Measurements from ENCODE around the gene PLK4.
"Not testable (repeated sequence)": the region's sequence is repeated elsewhere in the genome, so short reads cannot be mapped to it uniquely, and the experiment has no call there.

The PLK4 gene

DNA sequence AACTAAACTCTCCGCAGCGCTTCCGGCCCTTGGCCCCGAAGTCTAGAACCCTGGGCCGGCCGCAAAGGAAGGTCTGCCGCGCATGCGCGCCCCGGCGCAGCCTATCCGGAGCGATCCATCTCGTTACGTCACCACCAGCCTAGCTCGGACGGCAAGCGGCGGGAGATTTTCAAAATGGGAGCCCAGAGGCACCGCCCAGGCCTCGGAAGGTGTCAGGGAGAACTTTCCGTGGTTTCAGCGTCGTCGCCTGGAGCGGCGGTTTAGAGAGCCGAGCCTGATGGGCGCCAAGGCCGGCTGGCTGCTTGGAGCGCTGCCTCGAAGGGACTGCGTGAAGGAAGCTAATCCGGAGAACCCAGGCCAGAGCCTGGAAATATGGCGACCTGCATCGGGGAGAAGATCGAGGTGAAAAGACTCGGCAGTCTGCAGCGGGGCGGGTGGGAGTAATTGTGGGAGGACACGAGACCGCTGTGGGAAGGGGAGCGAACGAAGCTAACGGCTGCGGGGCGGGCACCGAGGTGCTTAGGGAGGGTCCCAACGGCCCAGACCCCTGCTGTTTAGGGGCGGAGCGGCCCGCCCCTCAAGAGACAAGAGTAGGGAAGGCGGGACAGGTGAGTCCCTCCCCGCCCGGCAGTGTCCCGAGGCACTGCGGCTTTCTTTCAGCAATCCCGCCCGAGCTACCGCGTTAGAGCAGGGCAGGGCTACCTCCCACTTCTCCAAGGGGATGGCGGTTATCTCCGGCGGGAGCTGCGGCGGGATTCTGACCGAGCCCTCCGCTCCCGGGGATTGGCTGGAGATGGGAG, at the start of gene PLK4:
Gene PLK4, plus strand, starts transcription at position 131 of the 800 bp plus-strand sequence. Its CDS starts 242 bp downstream, at position 373.
- DNase-seq: peak; percentile 96

DNA sequence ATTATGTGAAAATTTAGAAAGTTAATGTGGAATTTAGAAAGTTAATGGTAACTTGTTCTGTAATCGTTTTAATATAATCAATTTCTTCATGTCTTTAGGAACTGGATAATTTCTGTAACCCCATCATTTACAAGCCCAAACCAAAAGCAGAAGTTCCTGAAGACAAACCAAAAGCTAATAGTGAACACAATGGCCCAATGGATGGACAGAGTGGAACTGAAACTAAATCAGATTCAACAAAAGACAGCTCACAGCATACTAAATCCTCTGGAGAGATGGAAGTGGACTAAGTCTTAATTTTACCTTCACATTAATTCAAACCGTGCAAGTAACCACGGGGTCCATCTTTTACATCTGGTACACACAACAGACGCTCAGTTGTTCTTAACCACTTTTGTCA, 48.1 kb upstream of the PLK4 start:
- DNase-seq: no peak

DNA sequence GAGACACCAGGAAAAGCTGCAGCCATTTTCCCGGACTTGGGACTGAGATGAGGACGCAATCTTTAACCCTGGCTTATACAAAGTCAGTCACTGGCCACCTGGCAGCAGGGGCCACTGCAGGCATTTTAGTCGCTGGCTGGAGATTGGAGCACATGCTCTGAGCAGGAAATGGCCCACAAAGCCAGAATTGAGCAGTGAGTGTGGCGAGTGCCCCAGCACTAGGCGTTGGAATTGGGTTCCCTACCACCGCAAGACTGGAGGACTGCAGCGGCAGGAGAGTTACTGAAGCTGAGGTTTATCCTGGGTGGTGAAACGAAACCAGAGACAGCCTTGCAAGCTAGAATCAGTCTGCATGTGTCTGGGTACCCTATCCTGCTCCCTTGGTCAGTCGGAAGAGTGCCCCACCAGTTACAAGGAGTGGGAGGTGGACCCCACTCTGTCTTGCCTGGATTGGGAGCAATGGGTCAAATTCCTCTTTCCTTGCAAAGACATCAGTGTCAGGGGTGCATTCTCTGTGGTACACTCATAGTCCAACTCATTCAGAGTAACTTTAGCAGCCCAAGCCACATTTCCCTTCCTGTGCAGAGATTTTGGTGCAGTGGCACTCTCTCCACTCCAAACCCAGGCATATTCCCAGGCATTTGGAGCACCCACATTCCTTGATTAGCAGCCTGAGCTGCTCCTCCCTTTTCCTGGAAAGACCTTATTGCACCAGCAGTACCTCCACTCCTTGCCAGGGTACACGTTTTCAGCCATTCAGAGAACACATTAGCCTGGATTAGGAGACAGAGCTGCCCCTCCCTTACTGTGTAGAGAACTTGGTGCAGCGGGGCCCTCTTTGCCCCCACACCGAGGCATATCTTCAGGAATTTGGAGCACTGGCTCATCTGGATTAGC, 36.7 kb upstream of the PLK4 start:
- no peak for DNase-seq

DNA sequence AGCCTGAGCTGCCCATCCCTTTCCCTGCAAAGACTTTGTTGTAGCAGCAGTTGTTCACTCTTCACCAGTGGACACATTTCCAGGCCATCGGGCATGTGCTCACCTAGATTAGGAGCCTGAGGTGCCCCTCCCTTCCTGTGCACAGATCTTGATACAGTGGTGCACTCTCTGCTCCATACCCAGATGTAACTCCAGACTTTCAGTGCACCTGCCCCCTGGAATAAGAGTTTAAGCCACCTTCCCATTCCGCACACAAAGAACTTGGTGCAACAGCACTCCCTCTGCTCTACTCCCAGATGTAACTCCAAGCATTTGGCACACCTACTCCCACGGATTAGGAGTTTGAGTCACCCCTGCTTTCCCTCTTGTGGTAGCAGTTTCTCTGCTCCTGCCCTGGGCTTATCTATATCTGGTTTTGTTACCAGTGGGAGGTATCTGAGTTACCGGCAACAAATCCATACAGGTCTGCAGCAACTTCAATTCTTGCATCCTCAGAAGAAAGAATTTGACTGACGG, 36.0 kb upstream of the PLK4 start:
- no peak for DNase-seq

DNA sequence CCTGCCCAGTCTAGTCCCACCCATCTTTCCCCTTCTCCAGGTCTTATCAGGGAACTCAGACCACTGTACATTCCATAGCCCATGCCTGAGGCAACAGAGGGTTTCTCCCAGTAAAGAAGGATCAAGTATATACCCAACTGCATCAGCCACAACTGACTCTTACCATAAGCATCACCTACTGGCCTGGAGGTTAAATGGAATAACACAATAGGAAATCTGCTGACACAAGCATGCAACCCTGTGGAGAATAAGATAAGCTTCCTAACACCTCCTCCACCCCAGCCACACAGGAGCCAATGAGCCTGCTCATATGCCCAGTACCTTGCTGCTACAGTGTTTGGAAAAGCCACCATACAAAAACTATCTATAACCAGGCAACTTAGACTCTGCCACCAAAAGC, 34.6 kb upstream of the PLK4 start:
- DNase-seq: no peak

DNA sequence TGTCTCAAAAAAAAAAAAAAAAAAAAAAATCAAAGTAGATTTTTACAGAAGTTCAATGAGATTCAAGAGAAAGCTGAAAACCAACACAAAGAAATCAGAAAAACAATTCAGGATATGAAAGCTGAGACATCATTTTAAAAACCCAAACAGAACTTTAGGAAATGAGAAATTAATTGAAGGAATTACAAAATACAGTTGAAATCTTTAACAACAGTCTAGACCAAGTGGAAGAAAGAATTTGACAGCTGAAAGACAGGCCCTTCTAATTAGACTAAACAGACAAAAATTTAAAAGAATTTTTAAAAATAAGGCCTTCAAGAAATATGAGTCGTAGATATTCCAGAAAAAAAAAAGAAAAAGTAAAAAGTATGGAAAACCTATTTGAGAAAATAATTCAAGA, 33.9 kb upstream of the PLK4 start:
- no peak for DNase-seq

DNA sequence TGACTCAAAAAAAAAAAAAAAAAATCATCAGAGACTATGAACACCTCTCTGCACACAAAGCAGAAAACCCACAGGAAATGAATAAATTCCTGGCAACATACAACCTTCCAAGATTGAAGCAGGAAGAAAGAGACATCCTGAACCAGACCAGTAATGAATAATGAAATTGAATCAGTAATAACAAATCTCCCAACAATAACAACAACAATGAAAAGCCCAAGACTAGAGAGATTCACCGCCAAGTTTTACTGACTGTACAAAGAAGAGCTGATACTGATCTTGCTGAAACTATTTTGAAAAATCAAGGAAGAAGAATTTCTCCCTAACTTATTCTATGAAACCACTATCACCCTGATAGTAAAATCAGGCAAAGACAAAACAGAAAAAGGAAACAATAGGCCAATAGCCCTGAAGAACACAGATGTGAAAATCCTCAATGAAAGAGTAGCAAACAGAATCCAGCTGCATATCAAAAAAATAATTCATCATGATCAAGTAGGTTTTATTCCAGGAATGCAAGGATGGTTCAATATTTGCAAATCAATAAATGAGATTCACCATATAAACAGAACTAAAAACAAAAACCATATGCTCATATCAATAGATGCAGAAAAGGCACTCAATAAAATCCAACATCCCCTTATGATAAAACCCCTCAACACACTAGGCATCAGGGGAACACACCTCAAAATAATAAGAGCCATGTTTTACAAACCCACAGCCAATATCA, 31.0 kb upstream of the PLK4 start:
- DNase-seq: no peak

DNA sequence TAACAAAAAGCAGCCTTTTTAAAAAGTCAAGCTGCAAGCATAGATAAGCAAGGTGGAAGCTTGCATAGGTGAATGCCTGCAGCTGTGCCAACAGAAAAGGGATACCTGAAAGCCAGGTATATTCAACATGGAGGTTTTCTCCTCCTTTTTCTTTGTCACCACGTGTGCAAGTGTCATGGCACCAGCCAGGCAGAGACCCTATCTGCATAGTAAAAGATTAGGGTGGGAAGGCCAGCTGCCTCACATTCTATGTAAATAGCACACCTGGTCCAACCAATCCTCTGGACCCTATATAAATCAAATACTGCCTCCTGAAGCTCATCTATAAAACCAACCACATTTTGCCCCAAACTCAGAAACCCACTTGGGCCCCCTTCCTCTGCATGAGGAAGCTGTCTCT, 28.0 kb upstream of the PLK4 start:
- no peak for DNase-seq

DNA sequence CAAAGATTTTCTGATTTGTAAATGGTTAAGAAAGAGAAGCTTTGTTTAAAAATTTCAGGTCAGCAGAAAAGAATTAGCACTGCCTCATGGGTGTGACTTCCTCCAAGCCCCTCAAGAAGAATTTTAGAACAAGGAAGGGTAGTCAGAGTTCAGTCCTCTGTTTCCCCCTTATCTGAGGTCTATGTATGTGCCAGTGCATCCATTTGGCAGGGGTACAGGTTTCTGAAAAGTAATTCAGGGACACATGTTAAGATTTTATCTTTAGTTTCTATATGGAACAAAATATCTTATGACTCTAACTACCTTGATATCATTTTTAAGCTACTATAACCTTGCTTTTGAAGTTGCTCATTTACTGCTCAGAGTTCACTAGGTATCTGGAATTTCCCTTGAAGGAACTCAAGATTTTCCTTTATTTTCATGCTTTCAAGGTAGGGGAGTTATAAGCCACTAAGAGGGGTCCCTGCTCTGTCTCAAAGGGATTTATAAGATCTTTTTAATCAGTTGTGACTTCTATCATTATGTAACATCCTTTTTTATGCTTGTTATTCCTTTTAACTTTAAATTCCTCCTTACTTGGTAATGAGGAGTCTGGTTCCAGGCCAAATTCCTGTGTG, 24.4 kb upstream of the PLK4 start:
- no peak for DNase-seq

DNA sequence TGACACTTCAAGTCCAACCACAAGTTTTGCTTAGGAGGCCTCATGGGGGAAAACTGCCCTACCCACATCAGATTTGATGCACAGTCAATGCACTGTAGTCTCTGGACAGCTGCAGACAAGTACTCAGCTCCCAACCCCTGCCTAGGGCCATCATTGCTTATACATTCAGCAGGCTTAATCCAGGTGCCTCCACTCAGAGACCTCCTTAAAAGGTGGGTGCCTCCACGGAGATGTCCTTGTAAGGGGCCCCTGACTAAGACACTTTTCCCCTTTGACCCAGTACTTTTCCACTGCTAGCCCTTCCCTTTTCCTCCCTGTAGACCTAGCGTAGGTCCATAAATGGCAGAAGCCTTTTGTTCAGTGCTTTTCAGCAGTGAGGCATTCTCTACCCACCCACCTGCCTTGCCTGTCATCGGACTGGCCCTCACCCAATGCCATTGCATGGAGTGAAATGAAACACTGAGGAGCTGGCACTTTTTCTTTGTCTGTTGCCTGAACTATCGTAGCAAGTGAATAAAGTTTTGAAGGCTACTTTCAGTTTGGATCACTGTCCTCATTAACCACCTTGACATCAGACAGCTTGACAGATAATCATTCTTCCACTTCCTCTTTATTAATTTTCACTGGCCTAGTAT, 23.8 kb upstream of the PLK4 start:
- DNase-seq: no peak

DNA sequence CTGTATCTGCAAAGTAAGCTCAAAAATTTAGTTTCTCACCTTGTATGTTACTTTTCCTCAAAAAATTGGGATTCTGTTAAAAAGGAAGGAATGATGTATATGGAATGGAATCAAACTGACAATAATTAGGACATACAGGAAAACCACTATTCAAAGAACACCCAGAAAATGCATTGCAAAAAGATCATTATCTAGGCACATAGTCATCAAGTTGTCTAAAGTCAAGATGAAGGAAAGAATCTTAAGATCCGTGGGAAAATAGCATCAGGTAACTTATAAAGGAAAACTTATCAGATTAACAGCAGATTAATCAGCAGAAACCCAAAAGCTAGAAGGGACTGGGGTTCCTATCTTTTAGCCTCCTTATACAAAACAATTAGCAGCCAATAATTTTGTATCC, 23.1 kb upstream of the PLK4 start:
- DNase-seq: no peak

DNA sequence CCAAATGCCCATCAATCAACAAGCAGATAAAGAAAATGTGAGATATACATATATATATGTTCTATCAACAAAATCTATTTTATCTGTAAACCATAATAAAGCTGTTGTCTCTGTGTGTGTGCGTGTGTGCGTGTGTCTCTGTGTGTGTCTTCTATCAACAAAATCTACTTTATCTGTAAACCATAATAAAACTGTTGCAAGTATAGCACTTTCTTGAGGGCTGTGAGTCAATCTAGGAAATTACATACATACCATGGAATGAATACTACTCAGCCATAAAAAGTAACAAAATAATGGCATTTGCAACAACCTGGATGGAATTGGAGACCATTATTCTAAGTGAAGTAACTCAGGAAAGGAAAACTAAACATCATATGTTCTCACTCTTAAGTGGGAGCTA, 12.5 kb upstream of the PLK4 start:
- DNase-seq: no peak

DNA sequence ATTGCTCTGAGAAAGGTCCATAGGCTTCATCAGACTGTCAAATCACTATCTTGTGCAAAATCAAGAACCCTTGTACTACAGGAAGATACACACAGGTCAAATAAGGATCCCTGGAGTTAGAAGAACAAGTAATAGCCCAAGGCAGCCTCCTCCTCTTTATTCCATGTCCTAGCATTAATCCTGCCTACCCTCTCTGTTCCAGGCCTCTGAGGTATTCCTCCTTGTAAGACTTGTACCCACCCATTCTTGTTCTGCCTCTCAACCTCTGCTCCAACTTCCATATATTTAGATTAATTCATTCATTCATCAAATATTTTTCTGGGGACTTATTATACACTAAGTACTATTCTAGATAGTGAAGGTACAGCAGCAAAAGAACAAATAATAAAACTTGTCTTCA, 10.4 kb upstream of the PLK4 start:
- no peak for DNase-seq

DNA sequence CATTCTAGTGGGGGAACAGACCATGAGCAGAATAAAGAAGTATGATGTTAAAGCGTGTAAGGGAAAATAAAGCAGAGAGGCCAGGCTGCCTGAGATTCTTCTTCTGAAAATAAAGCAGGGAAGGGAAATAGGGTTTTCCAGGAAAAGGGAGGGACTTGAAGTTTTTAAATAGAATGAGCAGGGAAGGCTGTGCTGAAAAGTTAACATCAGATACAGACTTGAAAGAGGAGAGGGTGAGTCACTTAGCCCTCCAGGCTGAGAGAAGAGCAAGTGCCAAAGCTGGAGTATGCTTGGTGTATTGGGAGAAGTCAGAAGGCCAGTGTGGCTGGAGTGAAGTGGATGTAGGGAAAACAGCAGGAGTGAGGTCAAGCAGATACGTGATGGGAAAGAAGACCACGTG, 10.0 kb upstream of the PLK4 start:
- no peak for DNase-seq

DNA sequence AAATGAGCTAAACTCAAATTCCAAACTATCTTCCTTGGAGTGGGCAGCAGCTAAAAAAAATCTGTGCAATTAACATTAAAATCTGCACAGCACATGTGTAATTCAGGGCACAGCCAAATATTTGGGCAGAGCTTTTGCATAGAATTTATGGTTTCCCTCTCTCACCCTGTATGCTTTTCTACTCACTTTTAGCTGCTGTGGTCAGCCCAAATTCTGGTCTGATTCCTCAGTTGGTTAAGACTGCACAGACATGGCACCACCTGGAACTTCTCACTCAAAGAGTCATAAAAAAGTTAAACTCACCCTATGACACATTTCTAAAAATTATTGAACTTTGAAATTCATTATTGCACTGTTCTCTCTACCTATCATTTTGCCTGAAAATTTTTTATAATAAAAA, 4.9 kb upstream of the PLK4 start:
- DNase-seq: no peak

DNA sequence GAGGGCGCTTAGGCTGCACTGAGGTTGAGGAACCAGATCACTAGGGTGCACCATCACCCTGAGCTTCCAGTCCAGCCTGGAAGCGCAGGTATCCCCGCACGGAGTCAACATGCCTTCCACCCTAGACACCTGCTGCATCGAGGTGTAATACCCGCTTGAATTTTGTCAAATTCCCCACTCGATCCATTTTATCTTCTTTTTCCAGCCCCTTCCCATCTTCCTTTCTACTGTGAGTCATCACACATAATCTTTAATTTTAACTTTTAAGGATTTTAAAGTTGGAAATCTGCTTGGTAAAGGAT, 821 bp downstream of the PLK4 start:
- no peak for DNase-seq

DNA sequence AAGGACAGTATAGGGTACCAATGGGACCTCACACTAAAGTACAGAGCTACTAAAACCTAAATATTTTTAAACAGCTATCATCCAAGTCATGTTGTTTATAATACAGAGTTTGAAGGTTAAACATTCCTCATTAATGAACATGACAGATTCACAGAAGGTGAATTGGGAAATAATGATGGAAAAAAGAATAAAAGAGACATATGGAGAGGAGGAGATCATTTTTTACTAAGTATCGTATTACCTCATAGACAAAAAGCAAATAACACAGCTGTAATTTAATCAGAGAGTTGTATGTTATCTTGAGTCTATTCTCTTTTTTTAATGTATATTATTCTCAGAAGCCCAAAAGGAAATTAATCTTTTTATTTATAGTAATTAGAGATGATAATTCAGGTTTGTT, 7.9 kb downstream of the PLK4 start:
- DNase-seq: no peak

DNA sequence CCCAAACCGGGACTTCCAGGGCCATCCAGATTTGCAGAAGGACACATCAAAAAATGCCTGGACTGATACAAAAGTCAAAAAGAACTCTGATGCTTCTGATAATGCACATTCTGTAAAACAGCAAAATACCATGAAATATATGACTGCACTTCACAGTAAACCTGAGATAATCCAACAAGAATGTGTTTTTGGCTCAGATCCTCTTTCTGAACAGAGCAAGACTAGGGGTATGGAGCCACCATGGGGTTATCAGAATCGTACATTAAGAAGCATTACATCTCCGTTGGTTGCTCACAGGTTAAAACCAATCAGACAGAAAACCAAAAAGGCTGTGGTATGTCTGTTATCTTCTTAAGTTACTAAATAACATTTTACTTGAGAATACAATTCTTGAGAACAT, 9.2 kb downstream of the PLK4 start:
- DNase-seq: no peak

DNA sequence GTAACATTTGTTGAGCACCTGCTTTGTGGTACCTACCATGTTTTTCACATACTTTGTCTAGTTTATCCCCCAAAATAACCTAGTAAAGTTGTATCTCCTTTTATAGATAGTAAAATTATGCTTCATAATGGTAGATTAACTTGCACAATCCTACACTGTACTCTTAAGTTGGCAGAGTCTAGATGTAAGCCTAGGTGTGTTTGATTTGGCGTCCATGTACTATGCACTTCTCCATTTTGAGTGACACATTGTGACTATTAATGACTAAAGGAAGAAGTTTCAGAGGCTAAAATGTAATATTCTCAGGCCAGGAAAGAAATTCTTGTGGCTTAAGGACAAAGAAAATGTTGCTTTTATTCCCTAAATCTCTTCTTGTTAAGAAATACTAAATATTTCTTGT, 15.4 kb downstream of the PLK4 start:
- DNase-seq: no peak

DNA sequence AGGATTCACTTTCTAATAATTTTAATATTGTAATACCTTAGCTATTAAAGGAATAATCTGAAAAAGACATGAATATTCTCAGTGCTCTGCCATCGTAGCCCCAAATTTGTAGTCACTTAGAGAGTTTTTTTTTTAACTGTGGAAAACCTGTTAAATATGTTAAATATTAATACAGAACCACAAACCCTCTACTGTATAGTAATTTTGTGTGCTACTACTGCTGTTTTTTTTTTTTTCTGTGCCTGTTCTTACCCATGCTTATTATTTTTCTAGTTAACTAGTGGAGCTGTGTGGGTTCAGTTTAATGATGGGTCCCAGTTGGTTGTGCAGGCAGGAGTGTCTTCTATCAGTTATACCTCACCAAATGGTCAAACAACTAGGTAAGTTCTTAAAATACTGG, 15.8 kb downstream of the PLK4 start:
- DNase-seq: no peak

DNA sequence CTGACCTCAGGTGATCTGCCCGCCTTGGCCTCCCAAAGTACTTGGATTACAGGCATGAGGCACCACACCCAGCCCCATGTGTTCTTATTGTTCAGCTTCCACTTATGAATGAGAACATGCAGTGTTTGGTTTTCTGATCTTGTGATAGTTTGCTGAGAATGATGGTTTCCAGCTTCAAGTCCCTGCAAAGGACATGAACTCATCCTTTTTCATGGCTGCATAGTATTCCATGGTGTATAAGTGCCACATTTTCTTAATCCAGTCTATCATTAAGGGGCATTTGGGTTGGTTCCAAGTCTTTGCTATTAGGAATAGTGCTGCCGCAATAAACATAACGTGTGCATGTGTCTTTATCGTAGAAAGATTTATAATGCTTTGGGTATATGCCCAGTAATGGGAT, 19.0 kb downstream of the PLK4 start:
- DNase-seq: not testable (repeated sequence)

DNA sequence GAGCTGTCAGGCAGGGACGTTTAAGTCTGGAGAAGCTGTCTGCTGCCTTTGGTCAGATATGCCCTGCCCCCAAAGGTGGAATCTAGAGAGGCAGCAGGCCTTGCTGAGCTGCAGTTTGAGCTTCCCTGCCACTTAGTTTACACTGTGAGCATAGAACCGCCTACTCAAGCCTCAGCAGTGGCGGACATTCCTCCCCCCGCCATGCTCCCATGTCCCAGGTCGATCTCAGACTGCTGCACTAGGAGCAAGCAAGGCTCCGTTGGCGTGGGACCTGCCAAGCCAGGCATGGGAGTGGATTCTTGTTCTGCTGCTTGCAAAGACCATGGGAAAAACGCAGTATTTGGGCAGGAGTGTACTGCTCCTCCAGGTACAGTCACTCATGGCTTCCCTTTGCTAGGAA, 24.3 kb downstream of the PLK4 start:
- DNase-seq: no peak

DNA sequence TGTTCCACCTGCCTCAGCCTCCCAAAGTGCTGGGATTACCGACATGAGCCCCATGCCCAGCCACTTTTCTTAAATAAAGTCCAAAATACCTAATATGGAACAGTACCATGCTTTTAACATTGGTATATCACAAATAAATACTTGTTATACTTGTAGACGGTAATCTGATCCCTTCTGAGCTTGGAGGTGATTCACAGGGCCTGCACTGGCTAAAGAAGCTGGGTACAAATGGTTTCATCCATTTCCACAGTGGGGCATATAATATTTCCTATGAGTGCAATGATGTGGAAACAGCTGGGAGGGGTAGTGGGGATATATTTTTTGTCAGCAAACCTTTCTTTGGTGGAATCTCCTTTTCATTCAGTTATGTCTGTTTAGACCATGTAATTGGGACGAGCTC, 35.8 kb downstream of the PLK4 start:
- no peak for DNase-seq
